ENCODE measurements around the gene PSMG3. TPM values are rescaled to one million over a fixed set of nuclear protein-coding genes. Genes with fewer than 3 reads are reported as not detected.

Gene PSMG3
- total RNA-seq, 3 donors from 2014 or later (not counting 1 experiment from before 2014, with no cell fraction given) = 19.0 to 21.4 (median 20.5) TPM

DNA sequence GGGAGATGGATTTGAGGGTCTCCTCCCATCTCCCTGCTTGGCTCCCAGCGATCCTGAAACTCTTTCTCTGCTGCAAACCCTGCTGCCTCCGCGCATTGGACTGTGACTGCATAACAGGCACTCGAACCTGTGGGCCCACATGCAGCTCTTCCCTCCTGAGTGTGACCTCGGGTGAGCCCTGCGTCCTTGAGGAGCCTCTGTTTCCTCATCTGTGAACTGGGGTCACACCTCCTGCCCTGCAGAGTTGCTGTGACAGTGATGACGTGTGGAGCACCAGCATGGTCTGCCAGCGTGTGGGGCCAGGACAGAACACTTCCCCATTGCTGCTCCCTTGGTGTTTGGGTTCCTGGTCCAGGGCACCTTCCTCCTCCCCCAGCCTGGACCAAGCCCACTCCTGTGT is 46.9 kb upstream of the PSMG3 start:
- no peak for ATAC-seq
- peaks cover 0 to 4% of the 10 kb centered on the region in 2 donors for H3K27me3 Mint-ChIP-seq (ENCODE audit: low read depth in 2 of 2)
- H3K36me3 Mint-ChIP-seq = no peaks in the 10 kb centered on the region
- intact Hi-C loops (cut with micrococcal nuclease) = no loop called here
- H3K4me3 ChIP-seq (ENCODE audit: low read length) = no peak overlapping the region
- H3K36me3 ChIP-seq (ENCODE audit: control insufficient read depth, insufficient read depth, low read length) = no peaks in the 10 kb centered on the region
- H3K9me3 Mint-ChIP-seq = no peaks in the 10 kb centered on the region
- no peak for DNase-seq
- no peak overlapping the region for H3K27ac Mint-ChIP-seq
- no peaks in the 10 kb centered on the region for H3K9me3 ChIP-seq (ENCODE audit: control insufficient read depth, insufficient read depth, low read length)
- H3K4me3 Mint-ChIP-seq = no peak overlapping the region
- H3K4me1 Mint-ChIP-seq = no peaks in the 10 kb centered on the region
- no peaks in the 10 kb centered on the region for H3K4me1 ChIP-seq (ENCODE audit: control insufficient read depth, insufficient read depth, low read length)
- WGBS (ENCODE audit: insufficient coverage) = 82% methylated on average over 8 of the region's 8 CpGs
- H3K27me3 ChIP-seq (ENCODE audit: control insufficient read depth, insufficient read depth, low read length) = no peaks in the 10 kb centered on the region
- TF ChIP-seq, protein P1, sequence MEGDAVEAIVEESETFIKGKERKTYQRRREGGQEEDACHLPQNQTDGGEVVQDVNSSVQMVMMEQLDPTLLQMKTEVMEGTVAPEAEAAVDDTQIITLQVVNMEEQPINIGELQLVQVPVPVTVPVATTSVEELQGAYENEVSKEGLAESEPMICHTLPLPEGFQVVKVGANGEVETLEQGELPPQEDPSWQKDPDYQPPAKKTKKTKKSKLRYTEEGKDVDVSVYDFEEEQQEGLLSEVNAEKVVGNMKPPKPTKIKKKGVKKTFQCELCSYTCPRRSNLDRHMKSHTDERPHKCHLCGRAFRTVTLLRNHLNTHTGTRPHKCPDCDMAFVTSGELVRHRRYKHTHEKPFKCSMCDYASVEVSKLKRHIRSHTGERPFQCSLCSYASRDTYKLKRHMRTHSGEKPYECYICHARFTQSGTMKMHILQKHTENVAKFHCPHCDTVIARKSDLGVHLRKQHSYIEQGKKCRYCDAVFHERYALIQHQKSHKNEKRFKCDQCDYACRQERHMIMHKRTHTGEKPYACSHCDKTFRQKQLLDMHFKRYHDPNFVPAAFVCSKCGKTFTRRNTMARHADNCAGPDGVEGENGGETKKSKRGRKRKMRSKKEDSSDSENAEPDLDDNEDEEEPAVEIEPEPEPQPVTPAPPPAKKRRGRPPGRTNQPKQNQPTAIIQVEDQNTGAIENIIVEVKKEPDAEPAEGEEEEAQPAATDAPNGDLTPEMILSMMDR (IDR thresholded peaks at IDR 0.05) = no peak
- H3K27ac ChIP-seq (ENCODE audit: low read length) = no peak overlapping the region

DNA sequence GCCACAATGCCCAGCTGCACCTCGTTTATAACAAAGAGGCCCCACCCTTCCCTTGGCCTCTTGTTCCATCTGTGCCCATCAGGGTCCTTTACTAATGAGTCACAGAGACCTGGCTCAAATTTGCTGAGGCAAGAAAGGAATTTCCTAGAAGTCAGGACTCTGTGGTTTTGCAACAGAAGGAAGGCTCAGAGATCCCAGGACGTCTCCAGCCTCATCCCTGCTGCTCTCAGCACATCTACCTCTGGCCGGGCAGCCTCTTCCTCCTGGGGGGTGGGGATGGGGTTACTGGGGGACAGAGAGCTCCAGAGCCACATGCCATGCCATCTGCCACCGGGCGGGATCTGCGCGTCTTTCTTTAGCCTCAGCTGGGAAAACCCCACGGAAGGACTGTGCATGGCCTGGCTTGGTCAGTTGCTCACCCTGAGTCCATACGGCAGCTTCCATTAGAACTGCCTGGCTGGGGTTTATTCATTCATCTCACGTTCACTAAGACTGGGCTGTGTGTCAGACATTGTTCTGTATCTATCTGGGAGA is 41.9 kb upstream of the PSMG3 start:
- ATAC-seq = no peak
- DNase-seq = no peak
- H3K4me1 ChIP-seq (ENCODE audit: control insufficient read depth, insufficient read depth, low read length) = no peaks in the 10 kb centered on the region
- no peaks in the 10 kb centered on the region for H3K27me3 ChIP-seq (ENCODE audit: control insufficient read depth, insufficient read depth, low read length)
- Mint-ChIP-seq H3K36me3 (no peaks in the 10 kb centered on the region), H3K27me3 (ENCODE audit: low read depth in 2 of 2) (peaks cover 0 to 8% of the 10 kb centered on the region in 2 donors), H3K9me3 (no peaks in the 10 kb centered on the region), H3K4me1 (no peaks in the 10 kb centered on the region), H3K4me3 (no peak overlapping the region), H3K27ac (no peak overlapping the region)
- TF ChIP-seq, protein P1 (IDR thresholded peaks at IDR 0.05) = no peak
- H3K27ac ChIP-seq (ENCODE audit: low read length) = no peak overlapping the region
- WGBS (ENCODE audit: insufficient coverage) = 79% methylated on average over 9 of the region's 10 CpGs
- H3K36me3 ChIP-seq (ENCODE audit: control insufficient read depth, insufficient read depth, low read length) = no peaks in the 10 kb centered on the region
- H3K4me3 ChIP-seq (ENCODE audit: low read length) = no peak overlapping the region
- no peaks in the 10 kb centered on the region for H3K9me3 ChIP-seq (ENCODE audit: control insufficient read depth, insufficient read depth, low read length)
- intact Hi-C loops (cut with micrococcal nuclease) = no loop called here

DNA sequence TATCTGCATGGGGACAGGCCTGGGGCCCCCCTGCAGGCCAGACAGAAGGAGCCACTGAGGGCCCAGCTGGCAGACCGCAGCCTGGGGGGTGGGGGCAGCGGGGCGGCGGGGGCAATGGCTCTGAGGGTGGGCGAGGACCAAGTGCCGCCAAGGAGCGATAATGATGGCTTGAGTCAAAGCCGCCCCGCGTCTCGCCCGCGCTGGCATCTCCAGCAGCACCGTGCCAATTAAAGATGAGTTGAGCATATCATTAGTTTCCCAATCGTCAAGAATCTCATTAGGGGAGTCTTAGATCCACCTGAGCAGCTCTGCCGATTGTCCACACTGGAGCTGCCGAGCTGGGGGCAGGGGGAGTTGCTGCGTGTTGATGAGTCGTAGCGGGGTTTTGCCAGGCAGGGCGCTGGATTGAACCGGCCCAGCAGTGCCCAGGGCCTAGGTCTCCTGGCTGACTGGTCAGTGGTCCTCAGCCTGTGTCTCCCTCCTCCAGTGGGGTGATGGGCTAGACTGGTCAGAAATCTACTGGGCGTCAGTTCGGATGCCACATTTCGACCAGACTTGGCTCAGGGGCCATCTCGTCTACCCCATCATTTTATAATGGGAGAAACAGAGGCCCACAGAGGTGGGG is 41.0 kb upstream of the PSMG3 start:
- TF ChIP-seq, protein P1 (IDR thresholded peaks at IDR 0.05) = no peak
- Mint-ChIP-seq H3K27ac (no peak overlapping the region), H3K4me3 (no peak overlapping the region), H3K36me3 (no peaks in the 10 kb centered on the region), H3K4me1 (no peaks in the 10 kb centered on the region), H3K27me3 (ENCODE audit: low read depth in 2 of 2) (peaks cover 0 to 8% of the 10 kb centered on the region in 2 donors), H3K9me3 (no peaks in the 10 kb centered on the region)
- Histone ChIP-seq H3K36me3 (ENCODE audit: control insufficient read depth, insufficient read depth, low read length) (no peaks in the 10 kb centered on the region), H3K27ac (ENCODE audit: low read length) (no peak overlapping the region), H3K27me3 (ENCODE audit: control insufficient read depth, insufficient read depth, low read length) (no peaks in the 10 kb centered on the region), H3K9me3 (ENCODE audit: control insufficient read depth, insufficient read depth, low read length) (no peaks in the 10 kb centered on the region), H3K4me1 (ENCODE audit: control insufficient read depth, insufficient read depth, low read length) (no peaks in the 10 kb centered on the region), H3K4me3 (ENCODE audit: low read length) (no peak overlapping the region)
- no peak for DNase-seq
- intact Hi-C loops (cut with micrococcal nuclease) = no loop called here
- ATAC-seq = no peak
- WGBS (ENCODE audit: insufficient coverage) = 91% methylated on average over 26 of the region's 26 CpGs
